Measurements from ENCODE around the gene LTA.
"Not testable (repeated sequence)": the region's sequence is repeated elsewhere in the genome, so short reads cannot be mapped to it uniquely, and the experiment has no call there.

DNA sequence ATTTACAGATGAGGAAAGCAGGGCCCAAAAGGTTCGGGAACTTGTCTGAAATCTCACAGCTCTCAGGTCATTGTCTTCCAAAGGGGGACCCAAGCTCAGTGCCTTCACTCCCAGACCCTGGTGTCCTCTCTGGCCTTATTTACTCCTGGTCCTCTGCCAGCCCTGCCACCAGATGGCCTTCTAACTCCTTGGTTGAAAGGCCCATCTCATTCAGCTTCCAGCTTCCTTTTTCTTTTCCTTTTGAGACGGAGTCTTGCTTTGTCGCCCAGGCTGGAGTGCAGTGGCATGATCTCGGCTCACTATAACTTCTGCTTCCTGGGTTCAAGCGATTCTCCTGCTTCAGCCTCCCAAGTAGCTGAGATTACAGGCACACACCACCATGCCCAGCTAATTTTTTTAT, 20.7 kb upstream of the LTA start:
- TF ChIP-seq, protein P1, sequence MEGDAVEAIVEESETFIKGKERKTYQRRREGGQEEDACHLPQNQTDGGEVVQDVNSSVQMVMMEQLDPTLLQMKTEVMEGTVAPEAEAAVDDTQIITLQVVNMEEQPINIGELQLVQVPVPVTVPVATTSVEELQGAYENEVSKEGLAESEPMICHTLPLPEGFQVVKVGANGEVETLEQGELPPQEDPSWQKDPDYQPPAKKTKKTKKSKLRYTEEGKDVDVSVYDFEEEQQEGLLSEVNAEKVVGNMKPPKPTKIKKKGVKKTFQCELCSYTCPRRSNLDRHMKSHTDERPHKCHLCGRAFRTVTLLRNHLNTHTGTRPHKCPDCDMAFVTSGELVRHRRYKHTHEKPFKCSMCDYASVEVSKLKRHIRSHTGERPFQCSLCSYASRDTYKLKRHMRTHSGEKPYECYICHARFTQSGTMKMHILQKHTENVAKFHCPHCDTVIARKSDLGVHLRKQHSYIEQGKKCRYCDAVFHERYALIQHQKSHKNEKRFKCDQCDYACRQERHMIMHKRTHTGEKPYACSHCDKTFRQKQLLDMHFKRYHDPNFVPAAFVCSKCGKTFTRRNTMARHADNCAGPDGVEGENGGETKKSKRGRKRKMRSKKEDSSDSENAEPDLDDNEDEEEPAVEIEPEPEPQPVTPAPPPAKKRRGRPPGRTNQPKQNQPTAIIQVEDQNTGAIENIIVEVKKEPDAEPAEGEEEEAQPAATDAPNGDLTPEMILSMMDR (IDR thresholded peaks at IDR 0.05): peak in 3 of 4 experiments; percentile 10 to 60 (median 43)
- TF ChIP-seq POLR2A (IDR thresholded peaks at IDR 0.05): not testable (repeated sequence)

Measured in uterus (tissue), 2 donors.